ENCODE data around the gene AHDC1. TPM values are rescaled to one million over a fixed set of nuclear protein-coding genes. Genes with fewer than 3 reads are reported as not detected.

AHDC1 gene, protein sequence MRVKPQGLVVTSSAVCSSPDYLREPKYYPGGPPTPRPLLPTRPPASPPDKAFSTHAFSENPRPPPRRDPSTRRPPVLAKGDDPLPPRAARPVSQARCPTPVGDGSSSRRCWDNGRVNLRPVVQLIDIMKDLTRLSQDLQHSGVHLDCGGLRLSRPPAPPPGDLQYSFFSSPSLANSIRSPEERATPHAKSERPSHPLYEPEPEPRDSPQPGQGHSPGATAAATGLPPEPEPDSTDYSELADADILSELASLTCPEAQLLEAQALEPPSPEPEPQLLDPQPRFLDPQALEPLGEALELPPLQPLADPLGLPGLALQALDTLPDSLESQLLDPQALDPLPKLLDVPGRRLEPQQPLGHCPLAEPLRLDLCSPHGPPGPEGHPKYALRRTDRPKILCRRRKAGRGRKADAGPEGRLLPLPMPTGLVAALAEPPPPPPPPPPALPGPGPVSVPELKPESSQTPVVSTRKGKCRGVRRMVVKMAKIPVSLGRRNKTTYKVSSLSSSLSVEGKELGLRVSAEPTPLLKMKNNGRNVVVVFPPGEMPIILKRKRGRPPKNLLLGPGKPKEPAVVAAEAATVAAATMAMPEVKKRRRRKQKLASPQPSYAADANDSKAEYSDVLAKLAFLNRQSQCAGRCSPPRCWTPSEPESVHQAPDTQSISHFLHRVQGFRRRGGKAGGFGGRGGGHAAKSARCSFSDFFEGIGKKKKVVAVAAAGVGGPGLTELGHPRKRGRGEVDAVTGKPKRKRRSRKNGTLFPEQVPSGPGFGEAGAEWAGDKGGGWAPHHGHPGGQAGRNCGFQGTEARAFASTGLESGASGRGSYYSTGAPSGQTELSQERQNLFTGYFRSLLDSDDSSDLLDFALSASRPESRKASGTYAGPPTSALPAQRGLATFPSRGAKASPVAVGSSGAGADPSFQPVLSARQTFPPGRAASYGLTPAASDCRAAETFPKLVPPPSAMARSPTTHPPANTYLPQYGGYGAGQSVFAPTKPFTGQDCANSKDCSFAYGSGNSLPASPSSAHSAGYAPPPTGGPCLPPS (N-terminal part only)
- total RNA-seq = 10 to 100 TPM; 15.8 to 18.5 TPM

DNA sequence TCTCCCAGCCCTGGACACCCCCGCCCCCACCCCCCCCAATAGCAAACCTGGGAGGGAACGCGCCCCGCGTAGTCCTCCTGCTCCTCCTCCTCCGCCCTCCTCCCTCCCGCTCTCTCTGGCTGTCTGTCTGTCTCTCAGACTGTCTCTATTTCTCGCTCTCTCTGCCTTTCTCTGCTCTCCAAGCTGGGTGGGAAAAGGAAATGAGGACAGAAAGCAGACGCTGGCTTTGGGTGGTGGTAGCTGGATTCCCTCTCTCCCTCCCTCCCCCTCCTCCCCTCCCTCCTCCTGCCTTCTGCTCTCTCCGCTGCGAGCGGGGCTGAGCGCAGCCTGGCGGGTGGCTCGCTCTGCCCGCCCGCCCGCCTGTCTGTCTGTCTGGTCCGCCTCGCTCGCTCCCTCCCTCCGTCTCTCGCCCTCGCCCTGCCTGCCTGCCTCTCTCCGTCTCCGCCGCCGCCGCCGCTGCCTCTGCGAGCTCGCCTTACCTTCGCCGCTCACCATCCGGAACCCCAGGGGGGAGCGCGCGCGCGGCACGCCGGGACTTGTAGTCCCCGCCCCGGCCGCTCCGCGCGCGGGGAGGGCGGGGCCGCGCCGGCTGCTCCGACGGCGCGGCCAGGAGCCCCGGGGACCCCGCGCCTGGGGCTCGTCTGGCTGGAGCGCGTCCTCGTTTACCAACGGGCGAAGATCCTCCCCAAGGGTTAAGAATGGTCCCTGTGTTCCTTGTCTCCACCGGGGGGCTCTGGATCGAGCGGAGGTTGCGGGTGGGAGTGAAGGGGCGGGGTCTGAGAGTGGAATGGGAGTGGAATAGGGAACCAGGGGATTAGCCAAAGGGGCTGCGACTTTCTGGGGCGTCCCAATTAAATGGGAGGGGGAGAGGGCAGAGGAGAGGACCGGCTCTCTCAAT is at the start of gene AHDC1:
Gene AHDC1 (minus strand): TSS at position 464 of the 898 bp plus-strand sequence. CDS start 52,029 bp downstream, outside the sequence.
- Mint-ChIP-seq H3K4me3 (peak within 1 kb of the TSS; percentile 94), H3K4me1 (peaks cover 37% of the 10 kb centered on the region), H3K9me3 (ENCODE audit: low read depth) (no peaks in the 10 kb centered on the region), H3K36me3 (no peaks in the 10 kb centered on the region), H3K27ac (peak within 1 kb of the TSS; percentile 70), H3K27me3 (no peaks in the 10 kb centered on the region)
- DNase-seq (peak; percentile 93), ATAC-seq (peak; percentile 90)
- CTCF ChIA-PET = interaction anchor here (0.6 to 23.8 kb wide), 24 partner anchors 9 to 1679 kb away, joined by 3 to 536 read pairs (median 5); partner anchors contain the start of genes IFI6 and SLC9A1

DNA sequence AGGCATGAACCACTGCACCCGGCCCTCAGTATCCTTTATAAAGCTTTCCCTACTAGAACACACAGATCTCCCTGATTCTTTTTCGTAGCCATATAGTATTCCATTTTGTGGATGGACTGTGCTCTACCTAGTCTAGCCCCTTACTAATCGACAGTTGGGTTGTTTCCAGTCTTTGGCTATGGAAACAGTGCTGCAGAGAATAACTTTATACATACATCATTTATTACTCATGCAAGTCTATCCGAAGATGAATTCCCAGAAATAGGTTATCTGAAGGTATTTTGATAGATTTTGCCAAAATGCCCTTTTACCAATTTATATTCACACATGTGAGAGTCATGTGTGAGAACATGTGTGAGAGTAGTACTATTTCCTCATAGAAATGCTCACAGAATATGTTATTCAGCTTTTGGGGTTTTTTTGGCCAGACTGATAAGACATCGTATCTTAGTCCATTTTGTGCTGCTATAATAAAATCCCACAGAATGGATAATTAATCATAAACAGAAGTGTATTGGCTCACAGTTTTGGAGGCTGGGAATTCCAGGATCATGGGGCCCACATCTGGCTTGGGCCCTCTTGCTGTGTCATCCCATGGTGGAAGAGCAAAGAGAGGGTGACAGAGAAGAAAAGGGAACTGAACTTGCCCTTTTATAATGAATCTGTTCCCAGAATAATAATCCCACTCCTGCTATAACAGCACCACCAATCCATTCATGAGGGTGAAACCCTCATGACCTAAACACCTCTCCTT is 48.3 kb upstream of the AHDC1 start:
- no peak for DNase-seq
- H3K36me3 Mint-ChIP-seq = no peaks in the 10 kb centered on the region
- H3K27me3 Mint-ChIP-seq = no peaks in the 10 kb centered on the region
- no peak for ATAC-seq
- H3K27ac Mint-ChIP-seq = no peak overlapping the region
- H3K4me3 Mint-ChIP-seq = no peak overlapping the region
- H3K9me3 Mint-ChIP-seq (ENCODE audit: low read depth) = no peaks in the 10 kb centered on the region
- CTCF ChIA-PET = interaction anchor here (1.3 to 1.9 kb wide), 2 partner anchors 9 to 11 kb away, joined by 5 to 6 read pairs; no protein-coding TSS in a partner anchor
- H3K4me1 Mint-ChIP-seq = peaks cover 13% of the 10 kb centered on the region

DNA sequence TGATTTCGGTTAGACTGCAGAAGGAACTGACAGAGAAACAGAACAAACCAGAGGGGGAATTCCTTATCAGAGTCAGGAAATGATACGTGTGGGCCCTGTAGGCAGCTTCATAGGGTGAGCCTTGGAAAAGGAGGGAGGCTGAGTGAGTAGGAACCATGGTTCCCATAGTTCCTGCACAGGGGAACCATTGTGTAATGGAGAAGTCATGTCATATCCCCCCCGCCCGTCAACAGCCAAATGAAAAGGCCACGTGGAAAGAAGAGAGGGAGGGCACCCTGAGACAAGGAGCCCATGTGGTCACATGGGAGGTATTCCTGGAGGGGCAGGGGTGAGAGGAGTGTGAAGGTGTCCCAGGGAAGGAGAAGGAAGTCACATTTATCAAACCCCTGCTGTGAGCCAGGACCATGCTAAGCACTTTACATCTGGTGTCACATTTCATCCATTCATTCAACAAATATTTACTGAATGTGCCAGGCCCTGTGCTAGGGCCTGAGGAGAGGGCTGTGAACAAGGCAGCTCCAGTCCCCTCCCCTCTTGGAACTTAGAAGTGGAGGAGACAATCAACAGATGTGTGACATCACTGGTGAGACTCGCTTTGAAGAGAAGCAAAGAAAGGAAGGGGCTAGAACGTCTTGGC is 46.7 kb upstream of the AHDC1 start:
- no peaks in the 10 kb centered on the region for H3K9me3 Mint-ChIP-seq (ENCODE audit: low read depth)
- DNase-seq (no peak), ATAC-seq (no peak)
- no peak overlapping the region for H3K27ac Mint-ChIP-seq
- no peaks in the 10 kb centered on the region for H3K27me3 Mint-ChIP-seq
- CTCF ChIA-PET = interaction anchor here (1.0 to 2.6 kb wide), 4 partner anchors 11 to 42 kb away, joined by 4 to 15 read pairs (median 8); no protein-coding TSS in a partner anchor
- peaks cover 13% of the 10 kb centered on the region for H3K4me1 Mint-ChIP-seq
- no peak overlapping the region for H3K4me3 Mint-ChIP-seq
- no peaks in the 10 kb centered on the region for H3K36me3 Mint-ChIP-seq

DNA sequence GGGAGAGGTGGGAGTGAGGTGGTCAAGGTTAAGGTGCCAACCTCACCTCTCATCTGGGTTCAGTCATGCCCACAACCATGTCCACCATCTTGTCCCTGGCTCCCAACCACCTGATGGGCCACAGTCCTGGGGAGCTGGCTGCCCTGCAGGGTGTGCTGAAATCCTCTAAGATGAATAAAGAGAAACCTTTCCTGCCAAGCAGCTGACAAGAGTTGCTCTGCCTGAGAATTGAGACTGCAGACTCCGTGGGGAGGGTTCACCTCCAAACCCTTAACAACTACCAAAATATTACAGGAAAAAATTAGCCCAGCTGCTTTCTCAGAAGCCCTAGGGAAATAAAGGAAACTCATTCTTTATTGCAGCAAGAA is 46.2 kb upstream of the AHDC1 start:
- no peaks in the 10 kb centered on the region for H3K27me3 Mint-ChIP-seq
- no peaks in the 10 kb centered on the region for H3K9me3 Mint-ChIP-seq (ENCODE audit: low read depth)
- no peaks in the 10 kb centered on the region for H3K36me3 Mint-ChIP-seq
- no peak overlapping the region for H3K4me3 Mint-ChIP-seq
- ATAC-seq (peak; percentile 23), DNase-seq (no peak)
- CTCF ChIA-PET = interaction anchor here (0.6 to 2.6 kb wide), 9 partner anchors 9 to 350 kb away, joined by 3 to 15 read pairs (median 4); no protein-coding TSS in a partner anchor
- H3K27ac Mint-ChIP-seq = no peak overlapping the region
- peaks cover 13% of the 10 kb centered on the region for H3K4me1 Mint-ChIP-seq

DNA sequence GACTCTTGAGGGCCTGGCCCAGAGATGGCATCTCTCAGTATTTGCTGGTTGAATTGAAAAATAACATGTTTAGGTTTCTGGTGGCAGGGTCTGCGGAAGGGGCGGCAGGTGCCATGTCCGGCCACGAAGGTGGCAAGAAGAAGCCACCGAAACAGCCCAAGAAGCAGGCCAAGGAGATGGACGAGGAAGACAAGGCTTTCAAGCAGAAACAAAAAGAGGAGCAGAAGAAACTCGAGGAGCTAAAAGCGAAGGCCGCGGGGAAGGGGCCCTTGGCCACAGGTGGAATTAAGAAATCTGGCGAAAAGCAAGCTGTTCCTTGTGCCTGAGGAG is 45.3 kb upstream of the AHDC1 start:
- no peak for DNase-seq
- Mint-ChIP-seq H3K4me1 (peaks cover 14% of the 10 kb centered on the region), H3K4me3 (no peak overlapping the region), H3K36me3 (no peaks in the 10 kb centered on the region), H3K27ac (no peak overlapping the region), H3K27me3 (no peaks in the 10 kb centered on the region), H3K9me3 (ENCODE audit: low read depth) (no peaks in the 10 kb centered on the region)
- ATAC-seq = no peak
- CTCF ChIA-PET = interaction anchor here (0.7 to 2.6 kb wide), 8 partner anchors 10 to 349 kb away, joined by 3 to 15 read pairs (median 4); no protein-coding TSS in a partner anchor

DNA sequence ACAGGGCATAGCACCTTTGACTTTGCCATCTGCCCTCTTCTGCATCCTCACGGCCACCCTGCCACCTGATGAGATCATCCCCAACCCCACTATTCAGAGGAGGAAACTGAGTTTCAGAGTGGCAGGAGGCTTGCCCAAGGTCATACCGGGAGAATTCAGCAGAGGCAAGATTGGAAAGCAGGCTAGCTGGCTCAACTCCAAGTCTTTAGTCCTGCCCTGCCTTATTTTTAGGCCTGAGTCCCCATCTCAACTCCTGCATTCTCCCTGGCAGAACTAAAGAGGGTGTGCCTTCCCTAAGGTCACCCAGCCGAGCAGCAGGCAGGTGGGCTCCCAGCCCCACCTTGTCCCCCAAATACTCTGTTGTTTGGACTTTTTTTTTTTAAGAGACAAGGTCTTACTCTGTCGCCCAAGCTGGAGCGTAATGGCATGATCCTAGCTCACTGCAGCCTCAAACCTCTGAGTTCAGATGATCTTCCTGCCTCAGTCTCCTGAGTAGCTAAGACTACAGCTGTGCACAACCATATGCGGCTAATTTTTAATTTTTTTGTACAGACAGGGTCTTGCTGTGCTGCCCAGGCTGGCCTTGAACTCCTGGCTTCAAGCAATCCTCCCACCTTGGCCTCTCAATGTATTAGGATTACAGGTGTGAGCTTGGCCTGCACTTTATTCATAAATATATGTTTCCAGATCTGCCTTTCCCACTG is 44.8 kb upstream of the AHDC1 start:
- DNase-seq = no peak

DNA sequence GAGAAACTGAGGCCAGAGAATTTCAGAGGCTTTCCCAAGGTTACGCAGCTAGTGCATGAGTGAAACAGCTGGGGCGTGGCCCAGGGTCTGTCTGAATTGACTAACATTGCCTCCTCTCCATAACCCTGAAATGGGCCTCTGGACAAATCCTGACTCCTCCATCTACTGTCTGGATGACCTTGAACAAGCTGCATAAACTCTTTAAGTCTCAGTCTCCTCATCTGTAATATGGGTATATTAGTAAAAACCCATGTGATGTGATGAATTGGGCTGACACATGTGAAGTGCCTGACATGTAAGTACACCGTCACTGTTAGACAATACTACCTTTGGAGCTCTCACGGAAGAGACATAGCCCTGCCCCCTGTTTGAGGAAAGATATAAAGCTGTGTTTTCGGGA is 43.4 kb upstream of the AHDC1 start:
- H3K4me1 Mint-ChIP-seq = peaks cover 24% of the 10 kb centered on the region
- DNase-seq (no peak), ATAC-seq (no peak)
- H3K36me3 Mint-ChIP-seq = no peaks in the 10 kb centered on the region
- H3K27ac Mint-ChIP-seq = no peak overlapping the region
- CTCF ChIA-PET = interaction anchor here (0.9 to 2.1 kb wide), 4 partner anchors 9 to 22 kb away, joined by 4 to 14 read pairs (median 6); no protein-coding TSS in a partner anchor
- no peaks in the 10 kb centered on the region for H3K27me3 Mint-ChIP-seq
- H3K4me3 Mint-ChIP-seq = no peak overlapping the region
- no peaks in the 10 kb centered on the region for H3K9me3 Mint-ChIP-seq (ENCODE audit: low read depth)

More for the DNA sequence above, 44.8 kb upstream of the AHDC1 start:
- Mint-ChIP-seq H3K4me3 (no peak overlapping the region), H3K4me1 (peaks cover 19% of the 10 kb centered on the region), H3K9me3 (ENCODE audit: low read depth) (no peaks in the 10 kb centered on the region), H3K36me3 (no peaks in the 10 kb centered on the region), H3K27ac (no peak overlapping the region), H3K27me3 (no peaks in the 10 kb centered on the region)
- ATAC-seq = no peak
- CTCF ChIA-PET = interaction anchor here (0.7 to 2.6 kb wide), 7 partner anchors 10 to 292 kb away, joined by 3 to 15 read pairs (median 4); no protein-coding TSS in a partner anchor

DNA sequence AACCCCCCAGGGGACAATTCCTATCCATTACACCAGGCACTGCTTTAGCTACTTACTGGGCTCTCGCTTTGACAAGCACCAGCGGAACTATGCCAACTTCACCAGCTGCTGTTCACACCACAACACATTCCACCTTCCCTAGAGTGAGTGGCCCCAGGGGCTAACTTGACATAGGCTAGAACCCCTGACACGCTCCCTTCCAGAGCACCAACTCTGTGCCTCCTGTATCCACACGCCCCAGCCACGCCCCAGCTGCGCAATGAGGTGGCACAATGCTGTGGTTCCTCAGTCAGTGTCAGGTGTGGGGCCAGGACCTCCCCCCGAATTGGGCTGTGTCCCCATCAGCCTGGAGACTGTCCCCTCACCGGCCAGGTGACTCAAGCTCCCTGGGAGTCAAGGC is 42.7 kb upstream of the AHDC1 start:
- Mint-ChIP-seq H3K9me3 (ENCODE audit: low read depth) (no peaks in the 10 kb centered on the region), H3K4me3 (no peak overlapping the region), H3K4me1 (peaks cover 24% of the 10 kb centered on the region), H3K36me3 (no peaks in the 10 kb centered on the region), H3K27me3 (no peaks in the 10 kb centered on the region), H3K27ac (no peak overlapping the region)
- DNase-seq (no peak), ATAC-seq (no peak)
- CTCF ChIA-PET = interaction anchor here (1.2 to 2.1 kb wide), 4 partner anchors 9 to 40 kb away, joined by 3 to 14 read pairs (median 6); no protein-coding TSS in a partner anchor

DNA sequence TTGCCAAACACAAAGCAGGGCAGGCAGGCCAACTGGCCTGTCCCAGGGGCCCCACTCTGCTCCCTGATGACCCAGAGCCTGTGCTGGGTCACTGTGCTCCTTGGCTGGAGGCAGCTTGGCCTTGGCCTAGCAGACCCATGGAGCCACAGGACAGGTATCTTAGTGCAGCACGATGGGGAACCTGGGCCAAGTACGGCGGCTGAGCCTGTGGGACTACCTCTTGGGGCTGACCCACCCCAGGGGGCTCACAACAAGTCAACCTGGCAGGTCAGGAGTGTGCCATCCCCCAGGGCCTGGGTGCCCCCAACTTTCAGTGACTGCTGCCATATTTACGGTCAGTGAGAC is 41.1 kb upstream of the AHDC1 start:
- no peak for ATAC-seq
- Mint-ChIP-seq H3K27ac (no peak overlapping the region), H3K27me3 (no peaks in the 10 kb centered on the region), H3K4me1 (peaks cover 14% of the 10 kb centered on the region), H3K9me3 (ENCODE audit: low read depth) (no peaks in the 10 kb centered on the region), H3K36me3 (no peaks in the 10 kb centered on the region), H3K4me3 (no peak overlapping the region)
- no peak for DNase-seq
- CTCF ChIA-PET = interaction anchor here (0.9 to 2.4 kb wide), 6 partner anchors 11 to 39 kb away, joined by 3 to 21 read pairs (median 6); no protein-coding TSS in a partner anchor

DNA sequence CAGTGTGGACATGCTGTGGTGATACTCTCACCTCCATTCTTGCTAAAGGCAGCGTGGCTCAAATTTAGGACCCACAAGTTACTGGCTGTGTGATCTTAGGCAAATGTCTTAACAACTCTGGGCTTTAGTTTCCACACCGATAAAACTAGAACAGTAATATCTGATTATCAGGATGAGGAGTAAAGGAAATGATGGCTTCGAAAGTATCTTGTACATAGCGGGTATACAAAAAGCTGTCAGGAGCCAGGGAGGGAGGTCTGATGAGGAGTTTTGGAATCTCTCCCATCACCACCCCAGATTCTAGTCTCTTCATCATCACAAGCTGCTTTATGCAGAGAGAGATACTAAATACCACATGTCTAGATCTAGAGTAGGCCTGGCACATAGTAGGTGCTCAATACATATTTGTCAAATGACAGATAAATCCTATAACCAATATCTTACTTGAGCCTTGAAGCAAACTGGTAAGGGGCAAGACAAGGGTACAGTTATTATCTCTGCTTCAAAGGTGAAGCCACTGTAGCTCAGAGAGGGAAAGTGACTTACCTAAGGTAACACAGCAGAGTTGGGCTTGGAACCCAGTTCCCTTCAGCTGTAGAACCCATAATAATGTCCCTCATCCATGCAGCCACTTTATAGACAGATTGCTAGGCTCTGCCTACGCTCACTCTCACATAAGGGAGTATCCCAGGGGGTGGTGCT is 40.6 kb upstream of the AHDC1 start:
- CTCF ChIA-PET = interaction anchor here (0.9 to 2.4 kb wide), 8 partner anchors 11 to 39 kb away, joined by 3 to 21 read pairs (median 5); no protein-coding TSS in a partner anchor
- Mint-ChIP-seq H3K36me3 (no peaks in the 10 kb centered on the region), H3K27me3 (no peaks in the 10 kb centered on the region), H3K4me3 (no peak overlapping the region), H3K4me1 (peaks cover 12% of the 10 kb centered on the region), H3K9me3 (ENCODE audit: low read depth) (no peaks in the 10 kb centered on the region), H3K27ac (no peak overlapping the region)
- ATAC-seq (no peak), DNase-seq (no peak)
